B cell (primary cell): ENCODE measurements around the gene PDGFC. TPM values are rescaled to one million over a fixed set of nuclear protein-coding genes. Genes with fewer than 3 reads are reported as not detected.

Experiments used
- ATAC-seq: fragments of 200-7000 bp; cut with Tn5 transposase; one replicate; pipeline ENCODE4 v1.10.0; 2021; ENCODE audit warnings: low read depth, mild to moderate bottlenecking, moderate number of reproducible peaks, moderate library complexity
- CTCF ChIA-PET: fragments of 350-600 bp; sonication (Branson Sonifier 250); formaldehyde crosslinking; loops from one replicate; lab custom pipeline; 2021; ENCODE audit warnings: antibody characterized with exemption, inconsistent platforms; lab: Charles Lee
- POLR2A ChIA-PET: fragments of 350-600 bp; sonication (Branson Sonifier 250); formaldehyde crosslinking; loops from one replicate; lab custom pipeline; 2021; ENCODE audit warnings: antibody characterized with exemption; lab: Charles Lee
- DNase-seq: peaks from one replicate; pipeline ENCODE4 v3.0.0; 2013
- H2AFZ ChIP-seq: 2 replicates; pipeline ENCODE4 v1.6.1; 2012; ENCODE audit warnings: mild to moderate bottlenecking, low read depth, low read length; ENCODE audit not compliant: insufficient read depth, poor library complexity, severe bottlenecking
- H3K27ac ChIP-seq, 2 donors: 1 replicate in 1 of 2; 2 replicates in 1 of 2; pipeline ENCODE4 v1.5.1; 2012 to 2013; ENCODE audit warnings: low read length in 2 of 2, mild to moderate bottlenecking in 2 of 2, moderate library complexity in 1 of 2
- H3K27me3 ChIP-seq, 4 experiments: fragments of 200-600 bp in 1 of 4; sonication (generic) in 1 of 4; replicated peaks in 1 of 4; 1 replicate in 2 of 4; 2 replicates in 2 of 4; pipeline versions ENCODE4 v1.6.1 to v1.7.0; 2013 to 2016; ENCODE audit warnings: low read length in 3 of 4, mild to moderate bottlenecking in 2 of 4, mixed read lengths in 1 of 4, moderate library complexity in 1 of 4; ENCODE audit not compliant: insufficient read depth in 4 of 4, control insufficient read depth in 3 of 4; ENCODE audit errors: control extremely low read depth in 1 of 4
- H3K36me3 ChIP-seq, 2 experiments: replicated peaks in 1 of 2; 1 replicate in 1 of 2; 2 replicates in 1 of 2; pipeline versions ENCODE4 v1.6.1 to v1.7.1; 2013; ENCODE audit warnings: low read length in 1 of 2; ENCODE audit not compliant: insufficient read depth in 2 of 2, control insufficient read depth in 1 of 2; ENCODE audit errors: control extremely low read depth in 1 of 2, extremely low read depth in 1 of 2
- H3K4me1 ChIP-seq, 2 donors: fragments of 200-600 bp in 1 of 2; sonication (generic) in 1 of 2; 1 replicate in 1 of 2; 2 replicates in 1 of 2; pipeline versions ENCODE4 v1.5.1 to v1.6.1; 2013 to 2017; ENCODE audit warnings: low read length in 2 of 2; ENCODE audit not compliant: control insufficient read depth in 2 of 2, insufficient read depth in 2 of 2
- H3K4me2 ChIP-seq: replicated peaks from 2 replicates; pipeline ENCODE3; 2012; ENCODE audit warnings: mild to moderate bottlenecking, low read depth, low read length; ENCODE audit not compliant: poor library complexity, severe bottlenecking
- H3K4me3 ChIP-seq, 5 experiments: fragments of 200-600 bp in 1 of 5; sonication (generic) in 1 of 5; 1 replicate in 3 of 5; 2 replicates in 2 of 5; pipeline versions ENCODE4 v1.5.1 to v1.7.0; 2011 to 2016; ENCODE audit warnings: low read length in 4 of 5, mild to moderate bottlenecking in 4 of 5, low read depth in 2 of 5, control low read depth in 1 of 5, moderate library complexity in 1 of 5; ENCODE audit not compliant: insufficient read depth in 1 of 5; ENCODE audit errors: control extremely low read depth in 1 of 5, extremely low read depth in 1 of 5
- H3K79me2 ChIP-seq: fragments of 200-600 bp; sonication (generic); one replicate; pipeline ENCODE4 v1.6.0; 2016; ENCODE audit warnings: low read length; ENCODE audit not compliant: control insufficient read depth, insufficient read depth
- H3K9ac ChIP-seq: fragments of 200-600 bp; sonication (generic); 2 replicates; pipeline ENCODE4 v1.6.1; 2017; ENCODE audit warnings: mild to moderate bottlenecking, low read length, moderate library complexity
- H3K9me3 ChIP-seq, 3 donors: one replicate each; pipeline versions ENCODE4 v1.6.1 to v1.7.1; 2013; ENCODE audit warnings: low read length in 2 of 3; ENCODE audit not compliant: control insufficient read depth in 2 of 3, insufficient read depth in 1 of 3; ENCODE audit errors: control extremely low read depth in 1 of 3
- H4K20me1 ChIP-seq: 2 replicates; pipeline ENCODE4 v1.6.0; 2012; ENCODE audit warnings: mild to moderate bottlenecking, low read length; ENCODE audit not compliant: insufficient read depth, control insufficient read depth, poor library complexity, severe bottlenecking
- H3K27ac Mint-ChIP-seq: one replicate; pipeline ENCODE4 v1.8.0; 2021; ENCODE audit warnings: mixed read lengths
- H3K27me3 Mint-ChIP-seq: one replicate; pipeline ENCODE4 v1.8.0; 2021; ENCODE audit warnings: mixed read lengths
- H3K4me1 Mint-ChIP-seq: one replicate; pipeline ENCODE4 v1.8.0; 2021; ENCODE audit warnings: mixed read lengths
- H3K4me3 Mint-ChIP-seq: one replicate; pipeline ENCODE4 v1.8.0; 2021; ENCODE audit warnings: mixed read lengths
- H3K9me3 Mint-ChIP-seq: one replicate; pipeline ENCODE4 v1.8.0; 2022; ENCODE audit warnings: mixed read lengths; ENCODE audit not compliant: insufficient read depth
- CTCF ChIP-seq: fragments of 200-600 bp; IDR thresholded peaks from one replicate; pipeline ENCODE4 v1.8.0; 2022; ENCODE audit warnings: antibody characterized with exemption, mild to moderate bottlenecking
- EZH2 ChIP-seq: IDR thresholded peaks from 2 replicates; pipeline ENCODE4 v1.6.1; 2012; ENCODE audit warnings: borderline replicate concordance, low read depth, mild to moderate bottlenecking, moderate library complexity, low read length; ENCODE audit not compliant: insufficient read depth, poor library complexity, severe bottlenecking
- WGBS: methylation state at CpG from one replicate; pipeline ENCODE4 v1.1.5; 2013; ENCODE audit warnings: missing lambda C conversion rate; ENCODE audit not compliant: insufficient coverage; 5-methylcytosine and 5-hydroxymethylcytosine counted together
- intact Hi-C: fragments of 100-400 bp; cut with micrococcal nuclease; formaldehyde crosslinking; loops from one replicate; pipeline ENCODE4 v1.10.0; 2022
- polyA plus RNA-seq: library from polyadenylated mRNA; depleted of rRNA; stranded (reverse); fragments of >200 nt; gene quantifications from 2 replicates; pipeline ENCODE4 v1.2.3, GENCODE V29; 2012
- total RNA-seq, 2 donors: library from RNA; stranded (reverse); fragments of 120-200 nt in 1 of 2; gene quantifications; 1 replicate in 1 of 2; 2 replicates in 1 of 2; pipeline versions ENCODE4 v1.2.3 to v1.2.4, GENCODE V29; 2013 to 2022

Gene PDGFC
- total and polyA plus RNA-seq, 2 donors (not counting 1 experiment from before 2014, with no cell fraction given), result 0.10 TPM; not detected in 1

- DNase-seq (no peak), ATAC-seq (no peak)
- Histone ChIP-seq H3K4me2 (no peak overlapping the region), H3K9me3 (peaks cover 0 to 3% (median 0%) of the 10 kb centered on the region in 3 donors), H3K27ac (no peak overlapping the region), H3K27me3 (no peaks in the 10 kb centered on the region), H3K4me3 (no peak overlapping the region), H3K9ac (no peak overlapping the region), H3K36me3 (no peaks in the 10 kb centered on the region), H3K79me2 (no peaks in the 10 kb centered on the region), H4K20me1 (no peaks in the 10 kb centered on the region), H2AFZ (no peak overlapping the region), H3K4me1 (no peaks in the 10 kb centered on the region)
- no peak overlapping the region for H3K4me3 Mint-ChIP-seq
- no peaks in the 10 kb centered on the region for H3K9me3 Mint-ChIP-seq
- CTCF ChIA-PET, result no interaction called here
- intact Hi-C loops, result no loop called here
- no peaks in the 10 kb centered on the region for H3K4me1 Mint-ChIP-seq
- H3K27ac Mint-ChIP-seq, result no peak overlapping the region
- 100% methylated on average over 1 of the region's 2 CpGs for WGBS
- POLR2A ChIA-PET, result no interaction called here
- TF ChIP-seq EZH2 (no peak), CTCF (no peak)
- H3K27me3 Mint-ChIP-seq, result no peaks in the 10 kb centered on the region
Observed at GRCh38 chr4:156738766-156739165, 232.8 kb downstream of the PDGFC start.

GRCh38 chr4:156734965-156735895 is 236.4 kb downstream of the PDGFC start:
- no peaks in the 10 kb centered on the region for H3K79me2 ChIP-seq
- H2AFZ ChIP-seq, result no peak overlapping the region
- no peak for TF ChIP-seq CTCF
- no peak for TF ChIP-seq EZH2
- Mint-ChIP-seq H3K4me1 (no peaks in the 10 kb centered on the region), H3K27ac (no peak overlapping the region), H3K4me3 (no peak overlapping the region), H3K27me3 (no peaks in the 10 kb centered on the region), H3K9me3 (peaks cover 5% of the 10 kb centered on the region)
- no peak overlapping the region for H3K27ac ChIP-seq
- peaks cover 0 to 13% (median 2%) of the 10 kb centered on the region in 3 donors for H3K9me3 ChIP-seq
- DNase-seq (no peak), ATAC-seq (no peak)
- intact Hi-C loops, result no loop called here
- H3K36me3 ChIP-seq, result no peaks in the 10 kb centered on the region
- ChIA-PET POLR2A (no interaction called here), CTCF (no interaction called here)
- H3K27me3 ChIP-seq, result no peaks in the 10 kb centered on the region
- H3K9ac ChIP-seq, result no peak overlapping the region
- WGBS, result 33% methylated on average over 1 of the region's 7 CpGs
- no peaks in the 10 kb centered on the region for H4K20me1 ChIP-seq
- no peak overlapping the region for H3K4me2 ChIP-seq
- no peaks in the 10 kb centered on the region for H3K4me1 ChIP-seq
- no peak overlapping the region for H3K4me3 ChIP-seq
